SK-N-SH (cell line): ENCODE measurements around the gene SLC5A8. TPM values are rescaled to one million over a fixed set of nuclear protein-coding genes. Genes with fewer than 3 reads are reported as not detected.
"Not testable (repeated sequence)": the region's sequence is repeated elsewhere in the genome, so short reads cannot be mapped to it uniquely, and the experiment has no call there.

Experiments
- CTCF ChIA-PET: fragments of 300-600, 350-600 bp; formaldehyde crosslinking; extraction: SDS; loops from one replicate; lab custom pipeline; 2021; lab: Yijun Ruan, JAX
- POLR2A ChIA-PET: fragments of 350-600 bp; sonication (Branson Sonifier 250); formaldehyde crosslinking; extraction: SDS; loops from one replicate; lab custom pipeline; 2020; ENCODE audit warnings: antibody characterized with exemption, inconsistent platforms; lab: Yijun Ruan, JAX
- DNase-seq: peaks from one replicate; pipeline ENCODE4 v3.0.0; 2012
- H2AFZ ChIP-seq: fragments of 200-600 bp; sonication (generic); 2 replicates; pipeline ENCODE4 v1.8.1; 2016; ENCODE audit warnings: antibody characterized with exemption, mild to moderate bottlenecking, low read depth
- H3F3A ChIP-seq: fragments of 200-600 bp; sonication (generic); replicated peaks from 2 replicates; pipeline ENCODE3; 2016; ENCODE audit warnings: antibody characterized with exemption, mild to moderate bottlenecking; ENCODE audit not compliant: insufficient read depth
- H3K27ac ChIP-seq, 2 experiments: fragments of 200-500 bp in 1 of 2; fragments of 200-600 bp in 1 of 2; sonication (Bioruptor generic) in 1 of 2; sonication (generic), shearing (Covaris generic) in 1 of 2; 2 replicates each; pipeline versions ENCODE4 v1.5.1 to v1.6.1; 2014 to 2016; ENCODE audit warnings: low read depth in 2 of 2, inconsistent platforms in 1 of 2, low read length in 1 of 2, mild to moderate bottlenecking in 1 of 2, mixed read lengths in 1 of 2
- H3K27me3 ChIP-seq: fragments of 200-600 bp; sonication (generic), shearing (Covaris generic); 2 replicates; pipeline ENCODE4 v1.6.1; 2016; ENCODE audit warnings: mixed run types; ENCODE audit not compliant: insufficient read depth
- H3K36me3 ChIP-seq, 2 experiments: fragments of 200-500 bp in 1 of 2; fragments of 200-600 bp in 1 of 2; sonication (Bioruptor generic) in 1 of 2; sonication (generic) in 1 of 2; replicated peaks in 1 of 2; 2 replicates each; pipeline versions ENCODE3 to v1.5.1; 2014 to 2016; ENCODE audit warnings: low read length in 1 of 2, mild to moderate bottlenecking in 1 of 2; ENCODE audit not compliant: insufficient read depth in 2 of 2, control insufficient read depth in 1 of 2
- H3K4me1 ChIP-seq, 2 experiments: fragments of 200-500 bp in 1 of 2; fragments of 200-600 bp in 1 of 2; sonication (Bioruptor generic) in 1 of 2; sonication (generic), shearing (Covaris generic) in 1 of 2; 2 replicates each; pipeline versions ENCODE4 v1.5.1 to v1.6.1; 2014 to 2016; ENCODE audit warnings: low read depth in 1 of 2, low read length in 1 of 2, mixed run types in 1 of 2; ENCODE audit not compliant: insufficient read depth in 2 of 2, control insufficient read depth in 1 of 2
- H3K4me2 ChIP-seq: fragments of 200-600 bp; sonication (generic), shearing (Covaris generic); 2 replicates; pipeline ENCODE4 v1.6.1; 2017; ENCODE audit warnings: mixed run types
- H3K4me3 ChIP-seq, 2 experiments: fragments of 200-500 bp in 1 of 2; fragments of 200-600 bp in 1 of 2; sonication (Bioruptor generic) in 1 of 2; sonication (generic), shearing (Covaris generic) in 1 of 2; 2 replicates each; pipeline versions ENCODE4 v1.5.1 to v1.8.1; 2014 to 2016; ENCODE audit warnings: low read depth in 2 of 2, inconsistent platforms in 1 of 2, low read length in 1 of 2, mild to moderate bottlenecking in 1 of 2, mixed read lengths in 1 of 2, moderate library complexity in 1 of 2
- H3K79me2 ChIP-seq: fragments of 200-600 bp; sonication (generic); 2 replicates; pipeline ENCODE4 v1.8.1; 2017; ENCODE audit warnings: mild to moderate bottlenecking; ENCODE audit not compliant: insufficient read depth
- H3K9ac ChIP-seq: fragments of 200-600 bp; sonication (generic); 2 replicates; pipeline ENCODE4 v1.6.1; 2017; ENCODE audit warnings: mixed run types
- H3K9me2 ChIP-seq: fragments of 200-600 bp; sonication (generic); 2 replicates; pipeline ENCODE4 v1.6.1; 2017; ENCODE audit warnings: mixed run types
- H3K9me3 ChIP-seq: fragments of 200-600 bp; sonication (generic); 2 replicates; pipeline ENCODE4 v1.6.1; 2017; ENCODE audit warnings: mixed run types, mild to moderate bottlenecking, moderate library complexity
- H4K20me1 ChIP-seq: fragments of 200-600 bp; sonication (generic); 2 replicates; pipeline ENCODE4 v1.6.1; 2017; ENCODE audit warnings: mild to moderate bottlenecking, mixed run types; ENCODE audit not compliant: insufficient read depth
- ELF1 ChIP-seq: IDR thresholded peaks from 2 replicates; pipeline ENCODE4 v1.4.0; 2012
- FOSL2 ChIP-seq: IDR thresholded peaks from 2 replicates; pipeline ENCODE4 v1.4.0; 2012; ENCODE audit warnings: low read depth, mild to moderate bottlenecking, moderate library complexity, borderline replicate concordance
- RFX5 ChIP-seq: IDR thresholded peaks from 2 replicates; pipeline ENCODE4 v1.6.1; 2012; ENCODE audit warnings: mild to moderate bottlenecking, improper control_type of control experiment, low read length
- RXRA ChIP-seq: IDR thresholded peaks from 2 replicates; pipeline ENCODE4 v1.4.0; 2012; ENCODE audit warnings: low read depth, mild to moderate bottlenecking, borderline replicate concordance
- SMC3 ChIP-seq: IDR thresholded peaks from 2 replicates; pipeline ENCODE4 v1.6.1; 2012; ENCODE audit warnings: low read depth, low read length, improper control_type of control experiment
- TCF12 ChIP-seq: IDR thresholded peaks from 2 replicates; pipeline ENCODE4 v1.4.0; 2012
- TEAD4 ChIP-seq: IDR thresholded peaks from 2 replicates; pipeline ENCODE4 v1.4.0; 2012; ENCODE audit warnings: mild to moderate bottlenecking, borderline replicate concordance; ENCODE audit not compliant: insufficient read depth
- USF1 ChIP-seq: IDR thresholded peaks from 2 replicates; pipeline ENCODE4 v1.4.0; 2012; ENCODE audit warnings: low read depth, borderline replicate concordance
- WGBS: methylation state at CpG from one replicate; pipeline ENCODE4 v1.1.6; 2017; ENCODE audit warnings: low lambda C conversion rate; 5-methylcytosine and 5-hydroxymethylcytosine counted together
- polyA plus RNA-seq, 3 experiments: library from polyadenylated mRNA; depleted of rRNA; stranded (reverse); fragments of >200 nt; gene quantifications; 2 replicates each; pipeline ENCODE4 v1.2.3, GENCODE V29; 2012

SLC5A8 gene
- polyA plus RNA-seq, 1 of the 3 experiments (the other 2 are of a cell fraction) = not detected

- POLR2A ChIA-PET = no interaction called here
- Histone ChIP-seq H3K27me3 (no peaks in the 10 kb centered on the region; the same call in 1 of the 2 replicates), H3K9me2 (no peaks in the 10 kb centered on the region), H3K4me3 (no peak overlapping the region), H3K27ac (no peak overlapping the region), H3K79me2 (no peaks in the 10 kb centered on the region), H4K20me1 (no peaks in the 10 kb centered on the region), H3K9me3 (no peaks in the 10 kb centered on the region), H3K9ac (no peak overlapping the region), H3F3A (no peaks in the 10 kb centered on the region), H3K36me3 (no peaks in the 10 kb centered on the region), H3K4me2 (no peak overlapping the region), H3K4me1 (no peaks in the 10 kb centered on the region), H2AFZ (no peak overlapping the region)
- TF ChIP-seq RXRA = no peak
- no peak for TF ChIP-seq FOSL2
- no peak for TF ChIP-seq RFX5
- TF ChIP-seq USF1 = no peak
- CTCF ChIA-PET = no interaction called here
- no peak for DNase-seq
- WGBS = 13% methylated on average over 4 of the region's 4 CpGs
Observed at GRCh38 chr12:101165319-101165718, 44.7 kb downstream of the SLC5A8 start.

GRCh38 chr12:101145777-101146431 lies 64.1 kb downstream of the SLC5A8 start:
- H4K20me1 ChIP-seq, DNase-seq, H3K4me3 ChIP-seq, H3K36me3 ChIP-seq, H3K27me3 ChIP-seq, H3K79me2 ChIP-seq, H3K4me2 ChIP-seq, H3K9ac ChIP-seq, POLR2A ChIA-PET, H3K9me3 ChIP-seq, H3F3A ChIP-seq, H3K27ac ChIP-seq, H3K9me2 ChIP-seq, H2AFZ ChIP-seq, H3K4me1 ChIP-seq, CTCF ChIA-PET: not testable (repeated sequence)
- 75% methylated on average over 33 of the region's 35 CpGs for WGBS

- Histone ChIP-seq H3K9me3 (no peaks in the 10 kb centered on the region), H3K4me2 (no peak overlapping the region), H3K27me3 (no peaks in the 10 kb centered on the region), H3K9me2 (no peaks in the 10 kb centered on the region), H3K9ac (no peak overlapping the region), H3K4me1 (no peaks in the 10 kb centered on the region), H3K79me2 (no peaks in the 10 kb centered on the region), H3F3A (no peaks in the 10 kb centered on the region), H3K4me3 (no peak overlapping the region), H4K20me1 (no peaks in the 10 kb centered on the region), H2AFZ (no peak overlapping the region), H3K36me3 (peaks cover 0 to 7% of the 10 kb centered on the region in 2 experiments), H3K27ac (0 out of 4 replicates have a peak overlapping the region, but pooled peaks of 1 of the 2 experiments have one; percentile 20)
- ChIA-PET CTCF (interaction anchor here (1.0 kb wide), 1 partner anchor 13 kb away, joined by 3 read pairs; no protein-coding TSS in a partner anchor), POLR2A (no interaction called here)
- no peak for DNase-seq
- TF ChIP-seq ELF1 (no peak), SMC3 (no peak), TEAD4 (no peak), TCF12 (0 out of 2 replicates have a peak, but pooled peaks have one; percentile 15)
- 53% methylated on average over 6 of the region's 6 CpGs for WGBS
Observed at GRCh38 chr12:101127521-101128219, 82.4 kb downstream of the SLC5A8 start.
